WTC11 (cell line): ENCODE measurements around the gene IPO9. TPM values are rescaled to one million over a fixed set of nuclear protein-coding genes. Genes with fewer than 3 reads are reported as not detected.

Experiments
- ATAC-seq: fragments of 200-7000 bp; cut with Tn5 transposase; 2 replicates; pipeline ENCODE4 v1.10.0; 2021; ENCODE audit warnings: mild to moderate bottlenecking, moderate library complexity
- CTCF ChIA-PET: fragments of 300-600 bp; sonication (Branson Sonifier 250); formaldehyde crosslinking; loops from one replicate; lab custom pipeline; 2021; ENCODE audit warnings: antibody characterized with exemption; lab: Charles Lee
- POLR2A ChIA-PET: fragments of 350-600 bp; sonication (Branson Sonifier 250); formaldehyde crosslinking; loops from one replicate; lab custom pipeline; 2021; ENCODE audit warnings: antibody characterized with exemption; lab: Charles Lee
- DNase-seq: peaks from one replicate; pipeline ENCODE4 v3.0.0; 2021; ENCODE audit warnings: low spot score
- H3K27ac Mint-ChIP-seq: 2 replicates; pipeline ENCODE4 v1.8.0; 2021; ENCODE audit warnings: mixed read lengths
- H3K27me3 Mint-ChIP-seq: 2 replicates; pipeline ENCODE4 v1.8.0; 2021; ENCODE audit warnings: low read depth, mild to moderate bottlenecking, moderate library complexity, mixed read lengths
- H3K36me3 Mint-ChIP-seq: 2 replicates; pipeline ENCODE4 v1.8.0; 2021; ENCODE audit warnings: mixed read lengths
- H3K4me1 Mint-ChIP-seq: 2 replicates; pipeline ENCODE4 v1.8.0; 2022; ENCODE audit warnings: mixed read lengths
- H3K4me3 Mint-ChIP-seq: 2 replicates; pipeline ENCODE4 v1.8.0; 2021; ENCODE audit warnings: mild to moderate bottlenecking, moderate library complexity, mixed read lengths
- H3K9me3 Mint-ChIP-seq: 2 replicates; pipeline ENCODE4 v1.8.0; 2021; ENCODE audit warnings: mixed read lengths
- CREB1 ChIP-seq: sonication (generic); formaldehyde crosslinking; IDR thresholded peaks from 2 replicates; pipeline ENCODE4 v1.8.0; 2023; ENCODE audit warnings: mild to moderate bottlenecking, missing genetic modification reagents
- ESRRA ChIP-seq: sonication (generic); formaldehyde crosslinking; IDR thresholded peaks from 2 replicates; pipeline ENCODE4 v1.8.1; 2022; ENCODE audit warnings: mild to moderate bottlenecking, missing genetic modification reagents, borderline replicate concordance
- HMGXB4 ChIP-seq: sonication (generic); formaldehyde crosslinking; IDR thresholded peaks from 2 replicates; pipeline ENCODE4 v1.8.1; 2023; ENCODE audit warnings: mild to moderate bottlenecking, moderate library complexity, missing genetic modification reagents
- IRF1 ChIP-seq: sonication (generic); formaldehyde crosslinking; IDR thresholded peaks from 2 replicates; pipeline ENCODE4 v1.8.0; 2023; ENCODE audit warnings: missing genetic modification reagents
- NFATC4 ChIP-seq: fragments of 250-450 bp; sonication (Bioruptor Pico); IDR thresholded peaks from 2 replicates; pipeline ENCODE4 v1.9.0; 2021; ENCODE audit warnings: mild to moderate bottlenecking
- NR1H2 ChIP-seq: sonication (generic); formaldehyde crosslinking; IDR thresholded peaks from 2 replicates; pipeline ENCODE4 v1.9.0; 2021; ENCODE audit warnings: mild to moderate bottlenecking, moderate library complexity, missing genetic modification reagents
- NR2C2 ChIP-seq: sonication (generic); formaldehyde crosslinking; IDR thresholded peaks from 2 replicates; pipeline ENCODE4 v1.8.0; 2022; ENCODE audit warnings: mild to moderate bottlenecking, missing genetic modification reagents
- OVOL2 ChIP-seq: fragments of 250-450 bp; sonication (Bioruptor Pico); IDR thresholded peaks from 2 replicates; pipeline ENCODE4 v1.9.0; 2021; ENCODE audit warnings: mild to moderate bottlenecking, borderline replicate concordance
- TCF7 ChIP-seq: sonication (generic); formaldehyde crosslinking; IDR thresholded peaks from 2 replicates; pipeline ENCODE4 v1.8.0; 2022; ENCODE audit warnings: mild to moderate bottlenecking, low read depth, missing genetic modification reagents, moderate library complexity
- USF1 ChIP-seq: sonication (generic); formaldehyde crosslinking; IDR thresholded peaks from 2 replicates; pipeline ENCODE4 v1.8.0; 2022; ENCODE audit warnings: mild to moderate bottlenecking, missing genetic modification reagents
- ZNF138 ChIP-seq: sonication (generic); formaldehyde crosslinking; conservative IDR thresholded peaks from 2 replicates; pipeline ENCODE4 v1.8.1; 2022; ENCODE audit warnings: mild to moderate bottlenecking, moderate library complexity, missing genetic modification reagents
- total RNA-seq: library from RNA; stranded (reverse); gene quantifications from 3 replicates; pipeline ENCODE4 v1.2.3, GENCODE V29; 2021
- TF ChIP-seq, protein P1 (sequence below): sonication (generic); formaldehyde crosslinking; IDR thresholded peaks from 2 replicates; pipeline ENCODE4 v1.8.1; 2023; ENCODE audit warnings: mild to moderate bottlenecking, missing genetic modification reagents
- TF ChIP-seq, protein P2 (sequence below): fragments of 250-450 bp; sonication (Bioruptor Pico); conservative IDR thresholded peaks from 2 replicates; pipeline ENCODE4 v1.9.0; 2021; ENCODE audit warnings: mild to moderate bottlenecking
- TF ChIP-seq, protein P3 (sequence below): sonication (generic); formaldehyde crosslinking; IDR thresholded peaks from 2 replicates; pipeline ENCODE4 v1.8.0; 2023; ENCODE audit warnings: missing genetic modification reagents, mild to moderate bottlenecking, borderline replicate concordance
- TF ChIP-seq, protein P4 (sequence below): sonication (generic); formaldehyde crosslinking; IDR thresholded peaks from 2 replicates; pipeline ENCODE4 v1.8.1; 2023; ENCODE audit warnings: mild to moderate bottlenecking, missing genetic modification reagents, moderate library complexity

The IPO9 gene
- total RNA-seq, 1 experiment from 2014 or later, result 97.2 TPM

- H3K9me3 Mint-ChIP-seq, result peaks cover 19% of the 10 kb centered on the region
- H3K36me3 Mint-ChIP-seq, result peaks cover 56% of the 10 kb centered on the region
- no peak overlapping the region for H3K27ac Mint-ChIP-seq
- ATAC-seq (no peak), DNase-seq (no peak)
- no peaks in the 10 kb centered on the region for H3K4me1 Mint-ChIP-seq
- POLR2A ChIA-PET, result interaction anchor here (0.7 kb wide), 1 partner anchor 15 kb away, joined by 11 read pairs; no protein-coding TSS in a partner anchor
- H3K27me3 Mint-ChIP-seq, result no peaks in the 10 kb centered on the region
- no peak overlapping the region for H3K4me3 Mint-ChIP-seq
- TF ChIP-seq ESRRA (CRISPR knock-in tag) (no peak), IRF1 (CRISPR knock-in tag) (no peak), USF1 (CRISPR knock-in tag) (no peak), TCF7 (CRISPR knock-in tag) (no peak), NFATC4 (CRISPR knock-in tag) (no peak), NR1H2 (CRISPR knock-in tag) (no peak), OVOL2 (CRISPR knock-in tag) (no peak), CREB1 (CRISPR knock-in tag) (no peak)
- TF ChIP-seq, protein P1, sequence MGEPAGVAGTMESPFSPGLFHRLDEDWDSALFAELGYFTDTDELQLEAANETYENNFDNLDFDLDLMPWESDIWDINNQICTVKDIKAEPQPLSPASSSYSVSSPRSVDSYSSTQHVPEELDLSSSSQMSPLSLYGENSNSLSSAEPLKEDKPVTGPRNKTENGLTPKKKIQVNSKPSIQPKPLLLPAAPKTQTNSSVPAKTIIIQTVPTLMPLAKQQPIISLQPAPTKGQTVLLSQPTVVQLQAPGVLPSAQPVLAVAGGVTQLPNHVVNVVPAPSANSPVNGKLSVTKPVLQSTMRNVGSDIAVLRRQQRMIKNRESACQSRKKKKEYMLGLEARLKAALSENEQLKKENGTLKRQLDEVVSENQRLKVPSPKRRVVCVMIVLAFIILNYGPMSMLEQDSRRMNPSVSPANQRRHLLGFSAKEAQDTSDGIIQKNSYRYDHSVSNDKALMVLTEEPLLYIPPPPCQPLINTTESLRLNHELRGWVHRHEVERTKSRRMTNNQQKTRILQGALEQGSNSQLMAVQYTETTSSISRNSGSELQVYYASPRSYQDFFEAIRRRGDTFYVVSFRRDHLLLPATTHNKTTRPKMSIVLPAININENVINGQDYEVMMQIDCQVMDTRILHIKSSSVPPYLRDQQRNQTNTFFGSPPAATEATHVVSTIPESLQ, result no peak
- TF ChIP-seq, all 79 proteins: peak for 0
- CTCF ChIA-PET, result interaction anchor here (0.6 to 1.3 kb wide), 4 partner anchors 12 to 268 kb away, joined by 3 to 4 read pairs (median 4); no protein-coding TSS in a partner anchor
These were observed 48.0 kb upstream of the IPO9 start for GRCh38 chr1:201780952-201781351.

GRCh38 chr1:201781437-201781836 is 47.5 kb upstream of the IPO9 start:
- ATAC-seq, result no peak
- TF ChIP-seq, protein P2, sequence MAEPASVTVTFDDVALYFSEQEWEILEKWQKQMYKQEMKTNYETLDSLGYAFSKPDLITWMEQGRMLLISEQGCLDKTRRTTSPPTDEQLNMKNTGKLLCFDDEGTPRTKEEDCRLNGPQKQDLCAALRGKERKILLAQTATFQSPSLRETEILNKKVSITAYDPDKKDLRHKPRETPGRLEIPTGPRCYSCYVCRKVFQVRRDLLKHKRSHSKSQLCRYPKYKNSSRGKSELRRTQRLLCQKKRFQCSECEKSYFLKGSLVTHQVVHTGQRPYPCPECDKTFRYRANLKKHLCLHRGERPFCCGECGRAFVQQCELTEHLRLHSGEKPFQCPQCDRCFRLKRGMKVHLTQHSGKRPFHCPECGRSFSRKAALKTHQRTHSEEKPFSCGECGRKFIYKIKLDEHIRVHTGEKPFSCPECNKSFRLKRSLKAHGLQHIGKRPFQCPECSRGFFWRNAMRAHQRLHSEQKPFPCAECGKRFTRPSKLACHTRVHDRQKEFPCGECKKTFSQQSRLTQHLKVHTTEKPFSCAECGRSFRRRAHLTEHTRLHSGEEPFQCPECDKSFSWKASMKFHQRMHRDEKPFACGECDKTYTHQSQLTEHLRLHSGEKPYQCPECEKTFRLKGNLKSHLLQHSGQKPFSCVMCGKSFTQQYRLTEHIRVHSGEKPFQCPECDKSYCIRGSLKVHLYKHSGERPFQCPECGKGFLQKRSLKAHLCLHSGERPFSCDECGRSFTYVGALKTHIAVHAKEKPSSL (CRISPR knock-in tag), result no peak
- TF ChIP-seq NR2C2 (no peak), HMGXB4 (CRISPR knock-in tag) (no peak)
- TF ChIP-seq, all 79 proteins: peak for 0
- no peak for DNase-seq
- Mint-ChIP-seq H3K27ac (no peak overlapping the region), H3K4me3 (no peak overlapping the region), H3K36me3 (peaks cover 60% of the 10 kb centered on the region), H3K9me3 (peaks cover 19% of the 10 kb centered on the region), H3K27me3 (no peaks in the 10 kb centered on the region), H3K4me1 (no peaks in the 10 kb centered on the region)
- ChIA-PET POLR2A (no interaction called here), CTCF (interaction anchor here (0.6 to 1.3 kb wide), 4 partner anchors 12 to 268 kb away, joined by 3 to 4 read pairs (median 4); no protein-coding TSS in a partner anchor)

DNA sequence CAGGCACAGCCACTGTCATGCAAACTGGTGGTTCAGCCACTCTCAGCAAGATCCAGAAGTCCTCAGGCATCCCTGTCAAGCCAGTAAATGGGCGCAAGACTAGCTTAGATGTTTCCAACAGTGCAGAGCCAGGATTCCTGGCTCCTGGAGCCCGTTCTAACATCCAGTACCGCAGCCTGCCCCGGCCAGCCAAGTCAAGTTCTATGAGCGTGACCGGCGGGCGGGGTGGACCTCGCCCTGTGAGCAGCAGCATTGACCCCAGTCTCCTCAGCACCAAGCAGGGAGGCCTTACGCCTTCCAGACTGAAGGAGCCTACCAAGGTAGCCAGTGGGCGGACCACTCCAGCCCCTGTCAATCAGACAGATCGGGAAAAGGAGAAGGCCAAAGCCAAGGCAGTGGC is 46.6 kb upstream of the IPO9 start:
- Mint-ChIP-seq H3K9me3 (peaks cover 19% of the 10 kb centered on the region), H3K36me3 (peaks cover 70% of the 10 kb centered on the region), H3K4me3 (no peak overlapping the region), H3K27ac (no peak overlapping the region), H3K27me3 (no peaks in the 10 kb centered on the region), H3K4me1 (no peaks in the 10 kb centered on the region)
- ChIA-PET CTCF (interaction anchor here (0.9 to 1.6 kb wide), 2 partner anchors 11 to 251 kb away, joined by 4 to 22 read pairs; no protein-coding TSS in a partner anchor), POLR2A (no interaction called here)
- DNase-seq, result no peak
- no peak for ATAC-seq
- TF ChIP-seq, protein P3, sequence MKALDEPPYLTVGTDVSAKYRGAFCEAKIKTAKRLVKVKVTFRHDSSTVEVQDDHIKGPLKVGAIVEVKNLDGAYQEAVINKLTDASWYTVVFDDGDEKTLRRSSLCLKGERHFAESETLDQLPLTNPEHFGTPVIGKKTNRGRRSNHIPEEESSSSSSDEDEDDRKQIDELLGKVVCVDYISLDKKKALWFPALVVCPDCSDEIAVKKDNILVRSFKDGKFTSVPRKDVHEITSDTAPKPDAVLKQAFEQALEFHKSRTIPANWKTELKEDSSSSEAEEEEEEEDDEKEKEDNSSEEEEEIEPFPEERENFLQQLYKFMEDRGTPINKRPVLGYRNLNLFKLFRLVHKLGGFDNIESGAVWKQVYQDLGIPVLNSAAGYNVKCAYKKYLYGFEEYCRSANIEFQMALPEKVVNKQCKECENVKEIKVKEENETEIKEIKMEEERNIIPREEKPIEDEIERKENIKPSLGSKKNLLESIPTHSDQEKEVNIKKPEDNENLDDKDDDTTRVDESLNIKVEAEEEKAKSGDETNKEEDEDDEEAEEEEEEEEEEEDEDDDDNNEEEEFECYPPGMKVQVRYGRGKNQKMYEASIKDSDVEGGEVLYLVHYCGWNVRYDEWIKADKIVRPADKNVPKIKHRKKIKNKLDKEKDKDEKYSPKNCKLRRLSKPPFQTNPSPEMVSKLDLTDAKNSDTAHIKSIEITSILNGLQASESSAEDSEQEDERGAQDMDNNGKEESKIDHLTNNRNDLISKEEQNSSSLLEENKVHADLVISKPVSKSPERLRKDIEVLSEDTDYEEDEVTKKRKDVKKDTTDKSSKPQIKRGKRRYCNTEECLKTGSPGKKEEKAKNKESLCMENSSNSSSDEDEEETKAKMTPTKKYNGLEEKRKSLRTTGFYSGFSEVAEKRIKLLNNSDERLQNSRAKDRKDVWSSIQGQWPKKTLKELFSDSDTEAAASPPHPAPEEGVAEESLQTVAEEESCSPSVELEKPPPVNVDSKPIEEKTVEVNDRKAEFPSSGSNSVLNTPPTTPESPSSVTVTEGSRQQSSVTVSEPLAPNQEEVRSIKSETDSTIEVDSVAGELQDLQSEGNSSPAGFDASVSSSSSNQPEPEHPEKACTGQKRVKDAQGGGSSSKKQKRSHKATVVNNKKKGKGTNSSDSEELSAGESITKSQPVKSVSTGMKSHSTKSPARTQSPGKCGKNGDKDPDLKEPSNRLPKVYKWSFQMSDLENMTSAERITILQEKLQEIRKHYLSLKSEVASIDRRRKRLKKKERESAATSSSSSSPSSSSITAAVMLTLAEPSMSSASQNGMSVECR (CRISPR knock-in tag), result no peak
- no peak for TF ChIP-seq ZNF138
- TF ChIP-seq, protein P4, sequence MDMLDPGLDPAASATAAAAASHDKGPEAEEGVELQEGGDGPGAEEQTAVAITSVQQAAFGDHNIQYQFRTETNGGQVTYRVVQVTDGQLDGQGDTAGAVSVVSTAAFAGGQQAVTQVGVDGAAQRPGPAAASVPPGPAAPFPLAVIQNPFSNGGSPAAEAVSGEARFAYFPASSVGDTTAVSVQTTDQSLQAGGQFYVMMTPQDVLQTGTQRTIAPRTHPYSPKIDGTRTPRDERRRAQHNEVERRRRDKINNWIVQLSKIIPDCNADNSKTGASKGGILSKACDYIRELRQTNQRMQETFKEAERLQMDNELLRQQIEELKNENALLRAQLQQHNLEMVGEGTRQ, result no peak
- TF ChIP-seq, protein P1, result no peak
